ENCODE measurements around the gene BICRA. TPM values are rescaled to one million over a fixed set of nuclear protein-coding genes. Genes with fewer than 3 reads are reported as not detected.
"Not testable (repeated sequence)": the region's sequence is repeated elsewhere in the genome, so short reads cannot be mapped to it uniquely, and the experiment has no call there.

Gene BICRA
- total RNA-seq, 1 donor from 2014 or later, result 5.2 TPM

DNA sequence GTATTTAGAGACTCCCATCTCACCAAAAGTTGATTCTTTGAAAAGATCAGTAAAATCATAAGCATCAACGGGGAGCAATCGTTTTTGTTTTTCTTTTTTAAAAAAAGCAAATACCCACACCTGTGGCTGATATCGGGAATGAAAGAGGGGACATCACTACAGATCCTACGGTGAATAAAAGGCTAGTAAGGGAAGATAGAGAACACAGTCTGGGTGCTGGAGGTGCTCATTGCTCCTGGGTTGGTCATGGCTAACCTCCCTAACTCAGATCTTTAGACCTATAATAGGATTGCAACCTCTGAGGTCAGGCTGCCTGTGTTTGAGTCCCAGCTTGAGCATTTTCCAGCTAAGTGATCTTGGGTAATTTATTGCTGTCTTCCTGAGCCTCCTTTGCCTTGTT, 105.4 kb downstream of the BICRA start:
- H3K27ac ChIP-seq, result peak overlapping the region; percentile 97
- peaks cover 0 to 13% of the 10 kb centered on the region in 2 donors for H3K36me3 ChIP-seq
- TF ChIP-seq POLR2A (IDR thresholded peaks at IDR 0.05), result no peak
- TF ChIP-seq, protein P1, sequence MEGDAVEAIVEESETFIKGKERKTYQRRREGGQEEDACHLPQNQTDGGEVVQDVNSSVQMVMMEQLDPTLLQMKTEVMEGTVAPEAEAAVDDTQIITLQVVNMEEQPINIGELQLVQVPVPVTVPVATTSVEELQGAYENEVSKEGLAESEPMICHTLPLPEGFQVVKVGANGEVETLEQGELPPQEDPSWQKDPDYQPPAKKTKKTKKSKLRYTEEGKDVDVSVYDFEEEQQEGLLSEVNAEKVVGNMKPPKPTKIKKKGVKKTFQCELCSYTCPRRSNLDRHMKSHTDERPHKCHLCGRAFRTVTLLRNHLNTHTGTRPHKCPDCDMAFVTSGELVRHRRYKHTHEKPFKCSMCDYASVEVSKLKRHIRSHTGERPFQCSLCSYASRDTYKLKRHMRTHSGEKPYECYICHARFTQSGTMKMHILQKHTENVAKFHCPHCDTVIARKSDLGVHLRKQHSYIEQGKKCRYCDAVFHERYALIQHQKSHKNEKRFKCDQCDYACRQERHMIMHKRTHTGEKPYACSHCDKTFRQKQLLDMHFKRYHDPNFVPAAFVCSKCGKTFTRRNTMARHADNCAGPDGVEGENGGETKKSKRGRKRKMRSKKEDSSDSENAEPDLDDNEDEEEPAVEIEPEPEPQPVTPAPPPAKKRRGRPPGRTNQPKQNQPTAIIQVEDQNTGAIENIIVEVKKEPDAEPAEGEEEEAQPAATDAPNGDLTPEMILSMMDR (IDR thresholded peaks at IDR 0.05), result no peak
- no peak for TF ChIP-seq POLR2AphosphoS5 (IDR thresholded peaks at IDR 0.05; ENCODE audit: insufficient read depth in 1 of 2, low read depth in 1 of 2)
- H3K4me1 ChIP-seq, result peaks cover 54% of the 10 kb centered on the region
- H3K9me3 ChIP-seq, result no peaks in the 10 kb centered on the region
- intact Hi-C loops (cut with DNase I), result loop anchor here (10.0 kb wide), 1 partner anchor 70 kb away; no protein-coding TSS in a partner anchor
- H3K27me3 ChIP-seq, result no peaks in the 10 kb centered on the region
- DNase-seq (ENCODE audit: extremely low spot score in 2 of 2), result no peak
- H3K4me3 ChIP-seq, result peak overlapping the region; percentile 71 to 81

DNA sequence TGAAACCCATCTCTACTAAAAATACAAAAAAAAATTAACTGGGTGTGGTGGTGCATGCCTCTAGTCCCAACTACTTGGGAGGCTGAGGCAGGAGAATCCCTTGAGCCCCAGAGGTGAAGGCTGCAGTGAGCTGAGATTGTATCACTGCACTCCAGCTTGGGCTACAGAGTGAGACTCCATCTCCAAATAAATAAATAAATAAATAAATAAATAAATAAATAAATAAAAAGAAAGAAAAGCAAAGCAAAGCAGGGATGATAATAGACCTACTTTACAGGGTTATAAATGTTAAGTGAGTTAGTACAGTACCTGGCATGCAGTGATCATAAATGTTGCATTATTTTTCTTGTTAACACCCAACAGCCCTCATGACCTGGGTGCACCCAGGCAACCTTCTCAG, 105.9 kb downstream of the BICRA start:
- Histone ChIP-seq H3K4me3 (peak overlapping the region; percentile 71 to 81), H3K27ac (peak overlapping the region; percentile 97), H3K4me1 (peaks cover 59% of the 10 kb centered on the region), H3K36me3 (peaks cover 0 to 13% of the 10 kb centered on the region in 2 donors)
- not testable (repeated sequence) for H3K27me3 ChIP-seq; DNase-seq (ENCODE audit: extremely low spot score in 2 of 2); H3K9me3 ChIP-seq
- intact Hi-C loops (cut with DNase I), result loop anchor here (10.0 kb wide), 1 partner anchor 70 kb away; no protein-coding TSS in a partner anchor

DNA sequence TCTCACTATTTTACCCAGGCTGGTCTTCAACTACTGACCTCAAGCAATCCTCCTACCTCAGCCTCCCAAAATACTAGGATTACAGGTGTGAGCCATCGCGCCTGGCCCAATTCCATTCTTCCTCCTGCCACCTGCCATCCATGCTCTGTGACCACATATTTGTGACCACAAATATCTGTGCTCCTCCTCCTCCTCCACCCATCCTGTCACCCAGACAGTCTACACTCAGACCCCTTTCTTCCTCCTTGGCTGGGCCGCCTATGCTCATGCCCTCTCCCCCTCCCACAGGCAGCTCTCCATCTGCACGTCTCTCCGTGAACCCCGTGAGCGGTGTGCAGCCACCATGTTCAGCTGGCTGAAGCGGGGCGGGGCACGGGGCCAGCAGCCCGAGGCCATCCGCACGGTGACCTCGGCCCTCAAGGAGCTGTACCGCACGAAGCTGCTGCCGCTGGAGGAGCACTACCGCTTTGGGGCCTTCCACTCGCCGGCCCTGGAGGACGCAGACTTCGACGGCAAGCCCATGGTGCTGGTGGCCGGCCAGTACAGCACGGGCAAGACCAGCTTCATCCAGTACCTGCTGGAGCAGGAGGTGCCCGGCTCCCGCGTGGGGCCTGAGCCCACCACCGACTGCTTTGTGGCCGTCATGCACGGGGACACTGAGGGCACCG, 107.5 kb downstream of the BICRA start:
- Histone ChIP-seq H3K27ac (peak overlapping the region; percentile 97), H3K4me1 (peaks cover 74% of the 10 kb centered on the region), H3K27me3 (no peaks in the 10 kb centered on the region), H3K36me3 (peaks cover 0 to 13% of the 10 kb centered on the region in 2 donors), H3K9me3 (no peaks in the 10 kb centered on the region), H3K4me3 (peak overlapping the region; percentile 15 to 27)
- no peak for DNase-seq (ENCODE audit: extremely low spot score in 2 of 2)
- TF ChIP-seq POLR2AphosphoS5 (IDR thresholded peaks at IDR 0.05; ENCODE audit: insufficient read depth in 1 of 2, low read depth in 1 of 2) (no peak), POLR2A (IDR thresholded peaks at IDR 0.05) (no peak)
- TF ChIP-seq, protein P1 (IDR thresholded peaks at IDR 0.05), result no peak
- intact Hi-C loops (cut with DNase I), result loop anchor here (10.0 kb wide), 1 partner anchor 68 kb away; no protein-coding TSS in a partner anchor

DNA sequence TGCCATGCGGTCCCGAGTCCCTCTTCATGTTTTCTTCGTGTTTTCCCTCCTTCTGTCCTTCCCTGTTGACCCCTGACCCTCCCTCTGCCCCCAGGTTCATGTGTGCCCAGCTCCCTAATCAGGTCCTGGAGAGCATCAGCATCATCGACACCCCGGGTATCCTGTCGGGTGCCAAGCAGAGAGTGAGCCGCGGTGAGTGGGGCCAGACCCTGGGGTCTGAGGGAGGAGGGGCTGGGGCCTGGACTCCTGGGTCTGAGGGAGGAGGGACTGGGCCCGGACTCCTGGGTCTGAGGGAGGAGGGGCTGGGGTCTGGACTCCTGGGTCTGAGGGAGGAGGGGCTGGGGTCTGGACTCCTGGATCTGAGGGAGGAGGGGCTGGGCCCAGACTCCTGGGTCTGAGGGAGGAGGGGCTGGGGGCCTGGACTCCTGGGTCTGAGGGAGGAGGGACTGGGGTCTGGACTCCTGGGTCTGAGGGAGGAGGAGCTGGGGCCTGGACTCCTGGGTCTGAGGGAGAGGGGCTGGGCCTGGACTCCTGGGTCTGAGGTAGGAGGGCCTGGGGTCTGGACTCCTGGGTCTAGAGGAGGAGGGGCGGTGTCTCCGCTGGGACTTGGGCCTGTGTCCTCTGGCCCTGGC, 109.6 kb downstream of the BICRA start:
- H3K27ac ChIP-seq, result peak overlapping the region; percentile 97
- H3K4me3 ChIP-seq, result peak overlapping the region; percentile 29 to 46
- not testable (repeated sequence) for H3K27me3 ChIP-seq; DNase-seq (ENCODE audit: extremely low spot score in 2 of 2); H3K9me3 ChIP-seq
- intact Hi-C loops (cut with DNase I), result loop anchor here (10.0 kb wide), 1 partner anchor 66 kb away; no protein-coding TSS in a partner anchor
- H3K4me1 ChIP-seq, result peaks cover 92% of the 10 kb centered on the region
- H3K36me3 ChIP-seq, result peaks cover 0 to 13% of the 10 kb centered on the region in 2 donors

DNA sequence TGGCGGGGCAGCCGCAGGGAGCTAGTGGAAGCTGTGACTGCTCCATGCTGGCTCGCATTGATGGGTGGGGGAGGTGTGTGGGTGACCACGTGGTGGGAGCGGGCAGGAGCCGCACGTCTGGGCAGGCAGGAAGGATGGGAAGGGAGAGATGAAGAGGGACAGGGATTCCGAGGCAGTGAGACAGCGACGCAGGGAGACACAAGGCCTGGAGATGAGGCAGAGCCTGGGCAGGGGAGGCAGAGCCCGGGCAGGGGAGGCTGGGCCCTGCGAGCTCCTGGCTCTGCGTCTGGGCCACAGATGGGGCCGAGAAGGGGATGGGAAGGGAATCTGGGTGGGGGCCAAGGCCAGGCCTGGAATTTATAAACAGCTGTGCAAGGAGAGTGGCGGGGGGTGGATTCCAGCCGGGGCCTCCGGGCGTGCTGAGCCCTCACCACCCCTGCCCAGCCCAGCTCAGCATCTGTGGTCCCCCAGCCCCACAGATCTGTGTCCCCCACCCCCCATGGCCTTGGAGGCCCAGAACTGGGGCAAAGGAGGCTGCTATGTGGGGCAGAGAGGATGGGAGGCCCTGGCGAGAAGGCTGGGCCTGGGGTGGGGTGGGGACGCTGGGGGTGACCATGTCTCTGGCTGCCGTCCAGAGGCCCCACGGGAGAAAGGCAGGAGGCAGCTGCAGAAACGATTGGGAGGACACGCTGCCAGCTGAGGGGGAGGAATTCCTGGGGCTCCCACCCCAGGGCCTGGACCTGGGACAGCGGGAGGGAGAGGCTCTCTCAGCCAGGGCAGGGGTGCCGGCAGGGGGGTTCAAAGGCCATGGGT, 110.3 kb downstream of the BICRA start:
- Histone ChIP-seq H3K9me3 (no peaks in the 10 kb centered on the region), H3K27ac (peak overlapping the region; percentile 97), H3K36me3 (peaks cover 0 to 13% of the 10 kb centered on the region in 2 donors), H3K4me3 (peak overlapping the region; percentile 29 to 46), H3K4me1 (peaks cover 97% of the 10 kb centered on the region), H3K27me3 (no peaks in the 10 kb centered on the region)
- peak in 1 of 2 donors; percentile 98 for DNase-seq (ENCODE audit: extremely low spot score in 2 of 2)
- peak; percentile 75 to 92 for TF ChIP-seq POLR2AphosphoS5 (IDR thresholded peaks at IDR 0.05; ENCODE audit: insufficient read depth in 1 of 2, low read depth in 1 of 2)
- TF ChIP-seq, protein P1 (IDR thresholded peaks at IDR 0.05), result no peak
- TF ChIP-seq POLR2A (IDR thresholded peaks at IDR 0.05), result peak in 1 of 2 donors; percentile 14
- intact Hi-C loops (cut with DNase I), result loop anchor here (10.0 kb wide), 1 partner anchor 66 kb away; no protein-coding TSS in a partner anchor

Measured in vagina (tissue), 2 donors.